Endometrium (tissue), 2 donors: Measurements from ENCODE around the gene TRMU.

Experiments
- FAIRE-seq: peaks from 2 replicates; lab custom pipeline; 2012; peaks lifted over from hg19 to GRCh38; lab: Jason Lieb, UNC
- donor health status: control.
- donor health status: control.

Gene TRMU

GRCh38 chr22:46335201-46336118 lies at the start of gene TRMU:
Gene TRMU (plus strand): TSS chr22:46335714. CDS start chr22:46335765, 51 bp downstream.
- no peak for FAIRE-seq

- no peak for FAIRE-seq
These were observed 49.5 kb upstream of the TRMU start for GRCh38 chr22:46286006-46286405.

- no peak for FAIRE-seq
These were observed 48.3 kb upstream of the TRMU start for GRCh38 chr22:46286941-46287872.

GRCh38 chr22:46287873-46288751 lies 47.4 kb upstream of the TRMU start:
- FAIRE-seq: no peak

- no peak for FAIRE-seq
These were observed 46.7 kb upstream of the TRMU start for GRCh38 chr22:46288846-46289243.

GRCh38 chr22:46289244-46289891 lies 46.1 kb upstream of the TRMU start:
- FAIRE-seq: no peak

GRCh38 chr22:46290121-46290842 lies 45.2 kb upstream of the TRMU start:
- no peak for FAIRE-seq

- FAIRE-seq: no peak
These were observed 44.4 kb upstream of the TRMU start for GRCh38 chr22:46290843-46291785.

GRCh38 chr22:46292173-46292572 lies 43.3 kb upstream of the TRMU start:
- FAIRE-seq: no peak

- FAIRE-seq: no peak
These were observed 42.8 kb upstream of the TRMU start for GRCh38 chr22:46292732-46293131.

- FAIRE-seq: no peak
These were observed 41.8 kb upstream of the TRMU start for GRCh38 chr22:46293577-46294260.

- no peak for FAIRE-seq
These were observed 40.7 kb upstream of the TRMU start for GRCh38 chr22:46294784-46295183.

GRCh38 chr22:46295277-46295971 lies 40.1 kb upstream of the TRMU start:
- no peak for FAIRE-seq

GRCh38 chr22:46296257-46297150 lies 39.0 kb upstream of the TRMU start, which contains the start of gene GTSE1:
Gene GTSE1 (plus strand): TSS chr22:46296870. CDS start chr22:46297401, 531 bp downstream.
- FAIRE-seq: peak; percentile 96

GRCh38 chr22:46297151-46297812 lies 38.2 kb upstream of the TRMU start:
- FAIRE-seq: no peak

GRCh38 chr22:46299101-46299500 lies 36.4 kb upstream of the TRMU start:
- FAIRE-seq: no peak
